Kidney capillary endothelial cell (primary cell): ENCODE data around the gene LPA.
"Not testable (repeated sequence)": the region's sequence is repeated elsewhere in the genome, so short reads cannot be mapped to it uniquely, and the experiment has no call there.

Experiments used
- DNase-seq: peaks from one replicate; pipeline ENCODE4 v3.0.0-alpha.2; 2018; ENCODE audit warnings: low spot score

Gene LPA

GRCh38 chr6:160667639-160668481, 3.8 kb upstream of the LPA start:
- no peak for DNase-seq

- no peak for DNase-seq
Measured at GRCh38 chr6:160662842-160663241, 1.2 kb downstream of the LPA start.

- DNase-seq, result no peak
Measured at GRCh38 chr6:160662429-160662828, 1.6 kb downstream of the LPA start.

GRCh38 chr6:160661216-160661615, 2.9 kb downstream of the LPA start:
- DNase-seq, result no peak

GRCh38 chr6:160659562-160659961, 4.5 kb downstream of the LPA start:
- DNase-seq, result no peak

GRCh38 chr6:160634706-160635105, 29.4 kb downstream of the LPA start:
- DNase-seq, result no peak

GRCh38 chr6:160595838-160596832, 67.9 kb downstream of the LPA start:
- no peak for DNase-seq

GRCh38 chr6:160595297-160595696, 68.8 kb downstream of the LPA start:
- DNase-seq, result not testable (repeated sequence)

- no peak for DNase-seq
Measured at GRCh38 chr6:160586374-160586773, 77.7 kb downstream of the LPA start.

GRCh38 chr6:160583794-160584193, 80.3 kb downstream of the LPA start:
- no peak for DNase-seq

- no peak for DNase-seq
Measured at GRCh38 chr6:160581406-160581805, 82.7 kb downstream of the LPA start.

- DNase-seq, result not testable (repeated sequence)
Measured at GRCh38 chr6:160578515-160578914, 85.6 kb downstream of the LPA start.

GRCh38 chr6:160573943-160574342, 90.1 kb downstream of the LPA start:
- DNase-seq, result no peak

GRCh38 chr6:160571201-160571600, 92.9 kb downstream of the LPA start:
- not testable (repeated sequence) for DNase-seq

GRCh38 chr6:160544802-160545201, 119.3 kb downstream of the LPA start:
- DNase-seq, result no peak

- no peak for DNase-seq
Measured at GRCh38 chr6:160535270-160535669, 128.8 kb downstream of the LPA start.

- peak; percentile 40 for DNase-seq
Measured at GRCh38 chr6:160534050-160534696, 129.9 kb downstream of the LPA start.

- no peak for DNase-seq
Measured at GRCh38 chr6:160532315-160532714, 131.8 kb downstream of the LPA start.

- DNase-seq, result no peak
Measured at GRCh38 chr6:160531826-160532225, 132.2 kb downstream of the LPA start.

GRCh38 chr6:160529524-160529923, 134.6 kb downstream of the LPA start:
- not testable (repeated sequence) for DNase-seq

GRCh38 chr6:160523223-160523622, 140.9 kb downstream of the LPA start:
- DNase-seq, result no peak
